Activated B cell treated with CpG ODN at 0.5 μM for 24 hours (primary cell): Measurements from ENCODE around the gene CREBRF. TPM values are rescaled to one million over a fixed set of nuclear protein-coding genes. Genes with fewer than 3 reads are reported as not detected.

Experiments used
- ATAC-seq: fragments of 200-7000 bp; cut with Tn5 transposase; one replicate; pipeline ENCODE4 v1.10.0; 2021; ENCODE audit warnings: low read depth, mild to moderate bottlenecking, moderate library complexity
- CTCF ChIA-PET: fragments of 350-600 bp; sonication (Branson Sonifier 250); formaldehyde crosslinking; loops from one replicate; lab custom pipeline; 2021; ENCODE audit warnings: antibody characterized with exemption; lab: Charles Lee
- POLR2A ChIA-PET: fragments of 350-600 bp; sonication (Branson Sonifier 250); formaldehyde crosslinking; loops from one replicate; lab custom pipeline; 2021; ENCODE audit warnings: antibody characterized with exemption; lab: Charles Lee
- DNase-seq: peaks from one replicate; pipeline ENCODE4 v3.0.0; 2022
- H3K27ac Mint-ChIP-seq: one replicate; pipeline ENCODE4 v1.8.0; 2020; ENCODE audit warnings: mixed read lengths
- H3K27me3 Mint-ChIP-seq: one replicate; pipeline ENCODE4 v1.8.0; 2021; ENCODE audit warnings: mixed read lengths
- H3K36me3 Mint-ChIP-seq: one replicate; pipeline ENCODE4 v1.8.0; 2021; ENCODE audit warnings: low read depth, mixed read lengths
- H3K4me1 Mint-ChIP-seq: one replicate; pipeline ENCODE4 v1.8.0; 2021; ENCODE audit warnings: mixed read lengths
- H3K4me3 Mint-ChIP-seq: one replicate; pipeline ENCODE4 v1.8.0; 2020; ENCODE audit warnings: mild to moderate bottlenecking, mixed read lengths
- H3K9me3 Mint-ChIP-seq: one replicate; pipeline ENCODE4 v1.8.0; 2020; ENCODE audit warnings: mixed read lengths
- CTCF ChIP-seq: fragments of 200-600 bp; IDR thresholded peaks from one replicate; pipeline ENCODE4 v1.8.0; 2022; ENCODE audit warnings: antibody characterized with exemption, mild to moderate bottlenecking
- intact Hi-C: fragments of 100-400 bp; cut with micrococcal nuclease; formaldehyde crosslinking; loops from one replicate; pipeline ENCODE4 v1.15.1; 2024
- total RNA-seq: library from RNA; stranded (reverse); gene quantifications from 2 replicates; pipeline ENCODE4 v1.2.3, GENCODE V29; 2022

CREBRF gene
- total RNA-seq, 1 donor from 2014 or later = 37.4 TPM

GRCh38 chr5:173057062-173057924 is 1.1 kb downstream of the CREBRF start:
- intact Hi-C loops = loop anchor here (1.0 to 10.0 kb wide), 15 partner anchors 8 to 1670 kb away; partner anchors contain the start of genes BNIP1, CPEB4, DUSP1 and ERGIC1
- ChIA-PET POLR2A (interaction anchor here (0.5 to 1.9 kb wide), 22 partner anchors 8 to 1051 kb away, joined by 3 to 54 read pairs (median 5); partner anchors contain the start of genes ATP6V0E1, BNIP1, DUSP1 and FBXW11), CTCF (interaction anchor here (0.7 to 1.8 kb wide), 4 partner anchors 22 to 98 kb away, joined by 3 to 10 read pairs (median 6); partner anchors contain the start of genes ATP6V0E1 and RPL26L1)
- ATAC-seq (peak; percentile 80), DNase-seq (peak; percentile 98)
- no peak for TF ChIP-seq CTCF
- H3K4me3 Mint-ChIP-seq = peak overlapping the region; percentile 96
- no peaks in the 10 kb centered on the region for H3K27me3 Mint-ChIP-seq
- peaks cover 30% of the 10 kb centered on the region for H3K36me3 Mint-ChIP-seq
- peak overlapping the region; percentile 95 for H3K27ac Mint-ChIP-seq
- no peaks in the 10 kb centered on the region for H3K9me3 Mint-ChIP-seq
- peaks cover 55% of the 10 kb centered on the region for H3K4me1 Mint-ChIP-seq

- no peak overlapping the region for H3K4me3 Mint-ChIP-seq
- intact Hi-C loops = no loop called here
- H3K4me1 Mint-ChIP-seq = peaks cover 66% of the 10 kb centered on the region
- ChIA-PET CTCF (no interaction called here), POLR2A (interaction anchor here (1.0 to 1.5 kb wide), 2 partner anchors 66 to 103 kb away, joined by 3 to 5 read pairs; partner anchors contain the start of gene RPL26L1)
- H3K36me3 Mint-ChIP-seq = peaks cover 26% of the 10 kb centered on the region
- H3K9me3 Mint-ChIP-seq = no peaks in the 10 kb centered on the region
- H3K27me3 Mint-ChIP-seq = no peaks in the 10 kb centered on the region
- ATAC-seq = no peak
- peak overlapping the region; percentile 80 for H3K27ac Mint-ChIP-seq
- no peak for TF ChIP-seq CTCF
- DNase-seq = no peak
These were observed 6.0 kb downstream of the CREBRF start for GRCh38 chr5:173062141-173062540.

- Mint-ChIP-seq H3K36me3 (peaks cover 26% of the 10 kb centered on the region), H3K27me3 (no peaks in the 10 kb centered on the region), H3K27ac (peak overlapping the region; percentile 76), H3K4me3 (peak overlapping the region; percentile 6), H3K4me1 (peaks cover 74% of the 10 kb centered on the region), H3K9me3 (no peaks in the 10 kb centered on the region)
- ATAC-seq (peak; percentile 45), DNase-seq (no peak)
- CTCF ChIA-PET = no interaction called here
- TF ChIP-seq CTCF = no peak
- intact Hi-C loops = loop anchor here (1.0 to 5.0 kb wide), 2 partner anchors 8 to 37 kb away; no protein-coding TSS in a partner anchor
- POLR2A ChIA-PET = interaction anchor here (0.6 to 2.0 kb wide), 3 partner anchors 8 to 953 kb away, joined by 3 to 18 read pairs (median 3); no protein-coding TSS in a partner anchor
These were observed 9.0 kb downstream of the CREBRF start for GRCh38 chr5:173065155-173065554.

- Mint-ChIP-seq H3K36me3 (peaks cover 19% of the 10 kb centered on the region), H3K27ac (peak overlapping the region; percentile 77), H3K4me1 (peaks cover 59% of the 10 kb centered on the region), H3K4me3 (peak overlapping the region; percentile 24), H3K27me3 (no peaks in the 10 kb centered on the region), H3K9me3 (no peaks in the 10 kb centered on the region)
- ATAC-seq (peak; percentile 37), DNase-seq (no peak)
- POLR2A ChIA-PET = no interaction called here
- CTCF ChIA-PET = no interaction called here
- intact Hi-C loops = loop anchor here (5.0 kb wide), 1 partner anchor 33 kb away; no protein-coding TSS in a partner anchor
- no peak for TF ChIP-seq CTCF
These were observed 13.5 kb downstream of the CREBRF start for GRCh38 chr5:173069671-173070070.
